Upper lobe of left lung (tissue), 6 donors: ENCODE data around the gene THUMPD2. TPM values are rescaled to one million over a fixed set of nuclear protein-coding genes. Genes with fewer than 3 reads are reported as not detected.

Experiments used
- ATAC-seq, 2 donors: fragments of 200-7000 bp; cut with Tn5 transposase; one replicate each; pipeline ENCODE4 v1.9.1; 2022; ENCODE audit warnings: mild to moderate bottlenecking in 2 of 2, moderate library complexity in 2 of 2; ENCODE audit not compliant: low FRiP score in 2 of 2
- DNase-seq, 2 donors: peaks; one replicate each; pipeline ENCODE4 v3.0.0-alpha.2; 2019 to 2020
- H3K27ac ChIP-seq, 4 donors: fragments of 200-600 bp; sonication (generic); one replicate each; pipeline ENCODE4 v1.5.1; 2016 to 2019
- H3K27me3 ChIP-seq, 4 donors: fragments of 200-600 bp; sonication (generic); one replicate each; pipeline ENCODE4 v1.5.1; 2017 to 2019
- H3K36me3 ChIP-seq, 4 donors: fragments of 200-600 bp; sonication (generic); one replicate each; pipeline ENCODE4 v1.5.1; 2016 to 2019
- H3K4me1 ChIP-seq, 4 donors: fragments of 200-600 bp; sonication (generic); one replicate each; pipeline ENCODE4 v1.5.1; 2018 to 2019
- H3K4me3 ChIP-seq, 4 donors: fragments of 200-600 bp; sonication (generic); one replicate each; pipeline ENCODE4 v1.5.1; 2017 to 2019; ENCODE audit warnings: mild to moderate bottlenecking in 2 of 4, moderate library complexity in 1 of 4
- H3K9me3 ChIP-seq, 4 donors: fragments of 200-600 bp; sonication (generic); one replicate each; pipeline ENCODE4 v1.5.1; 2018 to 2019
- EP300 ChIP-seq, 4 donors: sonication (generic); formaldehyde crosslinking; IDR thresholded peaks; one replicate each; pipeline ENCODE4 v1.5.1; 2017; ENCODE audit warnings: antibody characterized with exemption in 4 of 4, control low read depth in 2 of 4
- POLR2A ChIP-seq, 4 donors: fragments of 450-650 bp; IDR thresholded peaks; one replicate each; pipeline ENCODE4 v1.5.1; 2016 to 2017; ENCODE audit warnings: antibody characterized with exemption in 4 of 4, mild to moderate bottlenecking in 2 of 4
- POLR2AphosphoS5 ChIP-seq, 2 donors: sonication (generic); formaldehyde crosslinking; IDR thresholded peaks; one replicate each; pipeline ENCODE4 v1.5.1; 2017; ENCODE audit warnings: antibody characterized with exemption in 2 of 2
- WGBS, 2 donors: methylation state at CpG; one replicate each; pipeline ENCODE4 v1.1.5; 2017 to 2018; 5-methylcytosine and 5-hydroxymethylcytosine counted together
- total RNA-seq, 6 donors: library from RNA; depleted of rRNA in 4 of 6; stranded (reverse); fragments of >200 nt in 4 of 6; gene quantifications; one replicate each; pipeline versions ENCODE4 v1.1.0 to v1.2.1, GENCODE V29; 2016 to 2021
- TF ChIP-seq, protein P1 (sequence below), 6 experiments: fragments of 450-650 bp in 4 of 6; fragments of 200-600 bp in 2 of 6; sonication (generic) in 2 of 6; IDR thresholded peaks; one replicate each; pipeline ENCODE4 v1.5.1; 2016 to 2019; ENCODE audit warnings: antibody characterized with exemption in 6 of 6
- donor health status: DM: no; HTN: no; CAD: no; lungs with moderate emphysema.
- donor health status: DM: no; HTN: yes; CAD: no; lungs with severe emphysema.

The THUMPD2 gene
- total RNA-seq, 6 donors from 2014 or later = 6.7 to 43.0 (median 10.9) TPM

DNA sequence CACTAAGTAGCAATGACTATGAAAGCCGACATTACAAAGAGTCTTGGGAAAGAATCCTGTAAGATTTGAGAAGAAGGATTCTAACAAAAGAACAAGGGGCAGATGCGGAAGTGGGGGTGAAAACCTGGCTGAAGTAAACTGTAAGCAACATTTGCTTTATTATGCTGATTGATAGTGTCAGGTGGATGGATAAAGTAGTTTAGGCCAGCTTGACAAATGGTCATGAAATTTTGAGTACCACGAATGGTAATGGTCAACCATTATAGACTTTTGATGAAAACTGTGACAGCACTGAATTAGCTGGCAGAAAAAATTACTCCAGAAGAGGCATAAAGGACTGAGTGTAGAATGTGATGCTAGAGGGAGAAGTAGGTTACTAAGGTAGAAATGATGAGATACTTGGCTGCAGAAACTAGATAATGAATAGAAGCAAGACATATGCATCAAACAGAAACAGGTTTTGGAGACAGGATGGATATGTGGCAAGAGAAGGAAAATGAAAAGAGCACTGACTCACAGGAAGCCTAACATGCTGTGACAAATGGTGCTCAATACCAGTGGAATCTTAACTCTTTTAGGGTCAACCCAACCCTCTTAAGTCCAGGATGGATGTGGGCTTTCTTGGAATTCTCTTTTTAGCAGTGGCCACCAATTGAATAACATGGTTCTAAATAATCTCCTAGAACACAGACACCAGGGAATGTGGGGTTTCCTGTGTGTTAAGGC, 6.8 kb downstream of the THUMPD2 start:
- DNase-seq (no peak), ATAC-seq (no peak)
- Histone ChIP-seq H3K9me3 (no peaks in the 10 kb centered on the region), H3K36me3 (peaks cover 0 to 20% (median 5%) of the 10 kb centered on the region in 4 donors), H3K4me3 (no peak overlapping the region), H3K27me3 (no peaks in the 10 kb centered on the region), H3K4me1 (peaks cover 3 to 26% (median 9%) of the 10 kb centered on the region in 4 donors), H3K27ac (no peak overlapping the region)
- 94 to 96% methylated on average over 3 of the region's 3 CpGs for WGBS, 2 donors
- TF ChIP-seq POLR2A (IDR thresholded peaks at IDR 0.05) (no peak), EP300 (IDR thresholded peaks at IDR 0.05) (no peak), POLR2AphosphoS5 (IDR thresholded peaks at IDR 0.05) (no peak)
- TF ChIP-seq, protein P1, sequence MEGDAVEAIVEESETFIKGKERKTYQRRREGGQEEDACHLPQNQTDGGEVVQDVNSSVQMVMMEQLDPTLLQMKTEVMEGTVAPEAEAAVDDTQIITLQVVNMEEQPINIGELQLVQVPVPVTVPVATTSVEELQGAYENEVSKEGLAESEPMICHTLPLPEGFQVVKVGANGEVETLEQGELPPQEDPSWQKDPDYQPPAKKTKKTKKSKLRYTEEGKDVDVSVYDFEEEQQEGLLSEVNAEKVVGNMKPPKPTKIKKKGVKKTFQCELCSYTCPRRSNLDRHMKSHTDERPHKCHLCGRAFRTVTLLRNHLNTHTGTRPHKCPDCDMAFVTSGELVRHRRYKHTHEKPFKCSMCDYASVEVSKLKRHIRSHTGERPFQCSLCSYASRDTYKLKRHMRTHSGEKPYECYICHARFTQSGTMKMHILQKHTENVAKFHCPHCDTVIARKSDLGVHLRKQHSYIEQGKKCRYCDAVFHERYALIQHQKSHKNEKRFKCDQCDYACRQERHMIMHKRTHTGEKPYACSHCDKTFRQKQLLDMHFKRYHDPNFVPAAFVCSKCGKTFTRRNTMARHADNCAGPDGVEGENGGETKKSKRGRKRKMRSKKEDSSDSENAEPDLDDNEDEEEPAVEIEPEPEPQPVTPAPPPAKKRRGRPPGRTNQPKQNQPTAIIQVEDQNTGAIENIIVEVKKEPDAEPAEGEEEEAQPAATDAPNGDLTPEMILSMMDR (IDR thresholded peaks at IDR 0.05) = no peak

DNA sequence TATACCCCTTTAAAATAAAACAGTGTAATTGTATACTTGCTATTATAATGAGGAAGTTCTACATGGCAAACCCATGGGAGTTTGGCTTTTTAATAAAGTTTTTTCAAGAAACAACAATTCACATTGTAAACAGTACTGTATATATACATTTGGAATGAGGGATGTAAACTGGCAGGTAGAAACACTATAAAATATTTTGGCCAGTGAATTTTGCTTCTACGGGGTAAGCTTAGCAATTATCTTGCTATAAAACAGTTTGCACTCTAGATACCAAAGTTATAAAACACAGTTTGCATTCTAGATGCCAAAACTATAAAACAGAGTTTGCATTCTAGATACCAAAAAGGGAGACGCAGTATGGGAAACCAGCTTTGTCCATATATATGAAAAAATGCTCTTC, 16.6 kb downstream of the THUMPD2 start:
- peaks cover 2 to 67% (median 19%) of the 10 kb centered on the region in 4 donors for H3K36me3 ChIP-seq
- TF ChIP-seq POLR2AphosphoS5 (IDR thresholded peaks at IDR 0.05) (no peak), EP300 (IDR thresholded peaks at IDR 0.05) (no peak), POLR2A (IDR thresholded peaks at IDR 0.05) (no peak)
- TF ChIP-seq, protein P1 (IDR thresholded peaks at IDR 0.05) = no peak
- no peaks in the 10 kb centered on the region for H3K9me3 ChIP-seq
- no peak overlapping the region for H3K27ac ChIP-seq
- H3K27me3 ChIP-seq = no peaks in the 10 kb centered on the region
- DNase-seq (no peak), ATAC-seq (no peak)
- H3K4me1 ChIP-seq = no peaks in the 10 kb centered on the region
- WGBS, 2 donors = 96 to 99% methylated on average over 2 of the region's 2 CpGs
- H3K4me3 ChIP-seq = no peak overlapping the region

GRCh38 chr2:39757156-39757555, 21.9 kb downstream of the THUMPD2 start:
- TF ChIP-seq EP300 (IDR thresholded peaks at IDR 0.05) = no peak
- TF ChIP-seq, protein P1 (IDR thresholded peaks at IDR 0.05) = no peak
- no peak for TF ChIP-seq POLR2AphosphoS5 (IDR thresholded peaks at IDR 0.05)
- no peak for TF ChIP-seq POLR2A (IDR thresholded peaks at IDR 0.05)
- H3K4me1 ChIP-seq = no peaks in the 10 kb centered on the region
- WGBS, 2 donors = 95% methylated on average over 4 of the region's 4 CpGs
- DNase-seq = no peak
- H3K36me3 ChIP-seq = peaks cover 17 to 84% (median 32%) of the 10 kb centered on the region in 4 donors
- no peak for ATAC-seq
- H3K9me3 ChIP-seq = no peaks in the 10 kb centered on the region
- no peak overlapping the region for H3K27ac ChIP-seq
- H3K4me3 ChIP-seq = no peak overlapping the region
- no peaks in the 10 kb centered on the region for H3K27me3 ChIP-seq

- Histone ChIP-seq H3K36me3 (peaks cover 17 to 93% (median 35%) of the 10 kb centered on the region in 4 donors), H3K9me3 (no peaks in the 10 kb centered on the region), H3K27me3 (no peaks in the 10 kb centered on the region), H3K27ac (no peak overlapping the region), H3K4me1 (no peaks in the 10 kb centered on the region), H3K4me3 (no peak overlapping the region)
- DNase-seq (no peak), ATAC-seq (no peak)
- TF ChIP-seq, protein P1 (IDR thresholded peaks at IDR 0.05) = no peak
- TF ChIP-seq POLR2AphosphoS5 (IDR thresholded peaks at IDR 0.05) (no peak), EP300 (IDR thresholded peaks at IDR 0.05) (no peak), POLR2A (IDR thresholded peaks at IDR 0.05) (no peak)
- 93% methylated on average over 1 of the region's 1 CpG for whole genome bisulfite sequencing, 2 donors
Measured at GRCh38 chr2:39755466-39755865, 23.6 kb downstream of the THUMPD2 start.
